Measurements from ENCODE around the gene DNAJC12.
"Not testable (repeated sequence)": the region's sequence is repeated elsewhere in the genome, so short reads cannot be mapped to it uniquely, and the experiment has no call there.

The DNAJC12 gene

DNA sequence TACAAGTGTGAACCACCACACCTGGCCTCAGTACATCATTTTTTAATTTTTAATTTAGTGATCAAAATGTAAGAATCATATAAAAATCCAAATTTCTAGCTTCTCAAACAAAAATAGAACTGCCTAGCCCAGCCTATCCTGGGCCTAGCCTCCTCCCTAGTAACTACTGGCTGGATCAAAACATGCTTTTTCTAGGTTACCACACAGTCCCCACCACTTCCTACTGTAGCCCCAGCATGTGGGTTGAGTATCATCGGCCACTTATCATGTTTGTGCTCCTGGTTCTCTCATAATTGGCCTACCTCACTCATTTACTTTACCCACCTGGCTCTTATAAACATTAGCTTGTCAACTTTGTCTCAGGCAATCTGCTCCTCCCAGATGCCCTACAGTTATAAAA is 52.9 kb downstream of the DNAJC12 start:
- TF ChIP-seq, protein P1, sequence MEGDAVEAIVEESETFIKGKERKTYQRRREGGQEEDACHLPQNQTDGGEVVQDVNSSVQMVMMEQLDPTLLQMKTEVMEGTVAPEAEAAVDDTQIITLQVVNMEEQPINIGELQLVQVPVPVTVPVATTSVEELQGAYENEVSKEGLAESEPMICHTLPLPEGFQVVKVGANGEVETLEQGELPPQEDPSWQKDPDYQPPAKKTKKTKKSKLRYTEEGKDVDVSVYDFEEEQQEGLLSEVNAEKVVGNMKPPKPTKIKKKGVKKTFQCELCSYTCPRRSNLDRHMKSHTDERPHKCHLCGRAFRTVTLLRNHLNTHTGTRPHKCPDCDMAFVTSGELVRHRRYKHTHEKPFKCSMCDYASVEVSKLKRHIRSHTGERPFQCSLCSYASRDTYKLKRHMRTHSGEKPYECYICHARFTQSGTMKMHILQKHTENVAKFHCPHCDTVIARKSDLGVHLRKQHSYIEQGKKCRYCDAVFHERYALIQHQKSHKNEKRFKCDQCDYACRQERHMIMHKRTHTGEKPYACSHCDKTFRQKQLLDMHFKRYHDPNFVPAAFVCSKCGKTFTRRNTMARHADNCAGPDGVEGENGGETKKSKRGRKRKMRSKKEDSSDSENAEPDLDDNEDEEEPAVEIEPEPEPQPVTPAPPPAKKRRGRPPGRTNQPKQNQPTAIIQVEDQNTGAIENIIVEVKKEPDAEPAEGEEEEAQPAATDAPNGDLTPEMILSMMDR (IDR thresholded peaks at IDR 0.05; ENCODE audit: control insufficient read depth, insufficient read depth, low read depth, low read length, missing control alignments): no peak
- H3K4me3 ChIP-seq (ENCODE audit: control insufficient read depth, low read depth, low read length): no peak overlapping the region
- DNase-seq (ENCODE audit: low read depth): no peak

DNA sequence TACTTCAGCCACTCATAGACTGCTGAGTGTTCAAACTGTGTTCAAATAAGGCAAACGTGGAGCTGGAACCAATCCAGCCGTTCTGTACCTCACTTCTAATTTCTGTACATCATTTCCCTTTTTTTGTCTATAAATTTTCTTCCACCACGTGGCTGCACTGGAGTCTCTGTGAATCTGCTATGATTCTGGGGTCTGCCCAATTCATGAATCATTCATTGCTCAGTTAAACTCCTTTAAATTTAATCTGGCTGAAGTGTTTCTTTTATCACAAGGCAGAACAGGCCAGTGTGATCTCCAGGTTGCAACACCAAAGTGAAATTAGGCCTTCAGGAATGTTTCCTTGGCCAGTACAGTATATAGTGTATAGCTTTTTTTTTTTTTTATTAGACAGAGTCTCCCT is 53.5 kb downstream of the DNAJC12 start:
- DNase-seq (ENCODE audit: low read depth): peak; percentile 28
- TF ChIP-seq, protein P1 (IDR thresholded peaks at IDR 0.05; ENCODE audit: control insufficient read depth, insufficient read depth, low read depth, low read length, missing control alignments): no peak
- H3K4me3 ChIP-seq (ENCODE audit: control insufficient read depth, low read depth, low read length): no peak overlapping the region

DNA sequence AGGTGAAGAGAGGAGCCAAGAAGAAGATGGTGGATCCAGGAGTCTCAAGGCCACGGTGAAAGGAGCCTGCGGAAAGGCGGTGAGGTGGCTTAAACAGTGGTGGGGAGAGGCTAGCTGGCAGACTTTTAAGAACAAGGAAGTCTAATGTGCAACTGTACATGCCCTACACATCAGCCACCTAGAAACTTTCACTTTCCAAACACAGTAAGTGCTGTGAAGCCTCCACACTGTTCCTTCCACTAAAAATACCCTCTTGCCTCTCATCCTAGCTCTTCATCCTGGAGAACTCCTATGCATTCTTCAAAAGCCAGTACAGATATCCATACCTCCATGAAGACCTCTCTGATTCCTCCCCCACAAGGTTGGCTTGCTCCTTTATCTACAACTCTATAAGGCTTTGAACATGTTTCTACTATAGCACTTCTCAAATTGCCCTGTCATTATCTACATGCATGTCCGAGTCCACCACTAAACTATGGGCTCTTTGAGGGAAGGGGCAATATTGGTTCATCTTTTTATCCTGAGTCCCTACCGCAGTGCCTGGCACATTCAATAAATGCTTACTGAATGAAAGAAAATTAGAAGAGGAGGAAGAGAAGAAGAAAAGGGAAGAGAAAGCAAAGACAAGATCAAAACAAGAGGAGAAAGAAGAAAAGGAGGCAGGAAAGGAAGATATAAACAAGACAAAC is 54.2 kb downstream of the DNAJC12 start:
- TF ChIP-seq, protein P1 (IDR thresholded peaks at IDR 0.05; ENCODE audit: control insufficient read depth, insufficient read depth, low read depth, low read length, missing control alignments): no peak
- H3K4me3 ChIP-seq (ENCODE audit: control insufficient read depth, low read depth, low read length): no peak overlapping the region
- DNase-seq (ENCODE audit: low read depth): no peak

DNA sequence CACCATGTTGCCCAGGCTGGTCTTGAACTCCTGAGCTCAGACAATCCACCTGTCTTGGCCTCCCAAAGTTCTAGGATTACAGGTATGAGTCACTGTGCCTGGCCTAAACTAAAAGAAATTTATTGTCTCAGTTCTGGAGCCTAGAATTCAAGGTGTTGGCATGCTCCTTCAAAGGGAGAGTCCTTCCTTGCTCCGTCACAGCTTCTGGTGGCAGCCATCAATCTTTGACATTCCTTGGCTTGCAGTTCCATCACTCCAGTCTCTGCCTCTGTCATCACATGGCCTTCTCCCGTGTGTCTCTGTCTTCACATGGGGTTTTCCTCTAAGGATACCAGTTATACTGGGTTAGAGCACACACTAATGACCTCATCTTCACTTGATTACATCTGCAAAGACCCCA is 55.5 kb downstream of the DNAJC12 start:
- no peak overlapping the region for H3K4me3 ChIP-seq (ENCODE audit: control insufficient read depth, low read depth, low read length)
- TF ChIP-seq, protein P1 (IDR thresholded peaks at IDR 0.05; ENCODE audit: control insufficient read depth, insufficient read depth, low read depth, low read length, missing control alignments): no peak
- no peak for DNase-seq (ENCODE audit: low read depth)

DNA sequence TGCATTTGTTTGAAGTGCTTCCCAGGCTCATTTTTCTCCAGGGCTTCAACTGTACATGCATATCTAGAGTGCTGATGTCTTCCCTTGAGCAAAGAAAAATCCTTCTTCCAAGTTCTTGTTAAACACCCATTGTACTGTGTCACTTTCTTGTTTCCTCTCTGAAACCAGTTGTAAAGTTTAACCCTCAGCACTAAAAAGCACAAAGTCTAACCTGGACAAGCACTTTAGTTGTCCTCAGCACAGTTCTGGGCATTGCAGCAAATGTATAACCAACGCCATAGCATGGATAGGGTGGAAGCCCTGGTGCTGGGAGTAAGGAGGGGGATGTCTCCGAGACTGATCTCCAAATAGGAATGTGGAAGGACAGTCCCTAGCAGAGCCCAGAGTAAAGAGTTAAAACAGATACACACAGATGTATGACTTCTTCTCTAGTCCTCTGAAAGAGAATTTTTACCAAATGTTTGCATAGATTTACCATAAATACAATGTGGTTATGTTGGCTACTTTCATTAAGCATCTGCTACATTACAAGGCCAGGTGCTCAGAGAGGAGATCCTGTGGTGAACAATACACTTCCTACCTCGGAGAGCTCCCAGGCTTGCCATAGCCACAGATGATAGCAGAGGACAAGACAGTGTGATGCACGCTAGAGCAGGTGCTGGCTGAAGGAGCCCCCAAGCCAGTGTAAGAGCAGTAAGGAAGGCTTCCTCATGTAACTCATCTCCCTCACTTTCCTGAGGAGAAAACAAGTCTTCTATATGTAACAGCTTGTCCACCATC is 57.0 kb downstream of the DNAJC12 start:
- TF ChIP-seq, protein P1 (IDR thresholded peaks at IDR 0.05; ENCODE audit: control insufficient read depth, insufficient read depth, low read depth, low read length, missing control alignments): no peak
- no peak for DNase-seq (ENCODE audit: low read depth)
- H3K4me3 ChIP-seq (ENCODE audit: control insufficient read depth, low read depth, low read length): no peak overlapping the region

DNA sequence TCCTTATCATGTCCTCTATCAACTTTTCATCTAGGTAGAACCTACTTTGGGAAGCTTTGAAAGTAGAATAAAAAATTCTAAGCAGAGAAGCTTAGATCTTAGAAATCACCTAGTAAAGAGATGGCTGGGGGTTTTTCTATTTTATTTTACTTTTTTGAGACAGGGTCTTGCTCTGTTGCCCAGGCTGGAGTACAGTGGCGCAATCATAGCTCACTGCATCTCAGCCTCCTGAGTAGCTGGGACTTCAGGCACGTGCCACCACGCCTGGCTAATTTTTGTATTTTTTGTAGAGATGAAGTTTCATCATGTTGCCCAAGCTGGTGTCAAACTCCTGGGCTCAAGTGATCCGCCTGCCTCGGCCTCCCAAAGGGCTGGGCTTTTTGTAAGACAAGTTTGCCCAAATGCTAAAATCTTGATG is 57.8 kb downstream of the DNAJC12 start:
- not testable (repeated sequence) for DNase-seq (ENCODE audit: low read depth); H3K4me3 ChIP-seq (ENCODE audit: control insufficient read depth, low read depth, low read length)
